ENCODE results near the gene PPCDC. TPM values are rescaled to one million over a fixed set of nuclear protein-coding genes. Genes with fewer than 3 reads are reported as not detected.

PPCDC gene
- total and polyA plus RNA-seq, 2 of the 4 experiments (the other 2 are of a cell fraction), result 13.3 to 16.3 TPM

- Histone ChIP-seq H2AK5ac (ENCODE audit: low read depth, low read length) (no peak overlapping the region), H2AK9ac (replicated peaks; ENCODE audit: low read depth, low read length, poor library complexity) (no peak overlapping the region), H3K27ac (ENCODE audit: insufficient read depth, low read length) (no peak overlapping the region), H3K4me3 (ENCODE audit: insufficient read depth, low read depth, low read length) (no peak overlapping the region), H3K27me3 (ENCODE audit: control insufficient read depth, insufficient read depth, low read length) (peaks cover 11% of the 10 kb centered on the region), H2BK120ac (ENCODE audit: low read depth, low read length) (no peak overlapping the region), H4K91ac (ENCODE audit: insufficient read depth, low read depth, low read length) (no peak overlapping the region), H3K4me2 (ENCODE audit: low read depth, low read length) (no peak overlapping the region), H3K36me3 (ENCODE audit: control insufficient read depth, insufficient read depth, low read length) (no peaks in the 10 kb centered on the region), H2BK15ac (ENCODE audit: low read depth, low read length) (no peak overlapping the region), H3K4me1 (ENCODE audit: control insufficient read depth, insufficient read depth, low read length) (peaks cover 2% of the 10 kb centered on the region; the same call in 1 of the 2 replicates), H3K18ac (ENCODE audit: low read depth, low read length) (no peak overlapping the region), H3K9ac (ENCODE audit: low read depth, low read length) (no peak overlapping the region), H3K14ac (replicated peaks; ENCODE audit: low read depth, low read length) (no peak overlapping the region), H4K5ac (ENCODE audit: low read depth, low read length) (no peak overlapping the region), H2BK5ac (ENCODE audit: low read depth, low read length, poor library complexity, severe bottlenecking) (no peak overlapping the region), H3K9me1 (ENCODE audit: insufficient read depth, low read length) (no peaks in the 10 kb centered on the region), H3K4ac (ENCODE audit: low read depth, low read length) (no peak overlapping the region), H4K20me1 (ENCODE audit: insufficient read depth, low read length) (no peaks in the 10 kb centered on the region), H4K8ac (ENCODE audit: low read depth in 2 of 2, low read length in 2 of 2) (no peak overlapping the region), H3K56ac (ENCODE audit: extremely low read depth, insufficient read depth, low read length) (no peak overlapping the region), H3K79me1 (ENCODE audit: low read depth in 1 of 2, low read length in 2 of 2) (no peaks in the 10 kb centered on the region), H3K9me3 (ENCODE audit: control insufficient read depth, insufficient read depth, low read length) (no peaks in the 10 kb centered on the region), H2AFZ (replicated peaks; ENCODE audit: low read length, poor library complexity) (no peak overlapping the region), H3K23ac (ENCODE audit: low read depth, low read length) (no peak overlapping the region), H2BK20ac (ENCODE audit: low read depth, low read length) (no peak overlapping the region)
- dilution Hi-C loops (cut with HindIII; ENCODE audit: low sequenced_read_pairs, unreplicated experiment), result no loop called here
- POLR2A ChIA-PET (ENCODE audit: unreplicated experiment), result no interaction called here
- CTCF ChIA-PET, result no interaction called here
- TF ChIP-seq CHD1 (IDR thresholded peaks at IDR 0.05; ENCODE audit: low read depth, low read length), result no peak
- TF ChIP-seq SMC3 (IDR thresholded peaks at IDR 0.05; ENCODE audit: low read depth, low read length), result no peak
- no peak for TF ChIP-seq POLR2A (IDR thresholded peaks at IDR 0.05; ENCODE audit: low read depth, low read length)
- no peak for TF ChIP-seq MXI1 (IDR thresholded peaks at IDR 0.05; ENCODE audit: borderline replicate concordance, low read depth, low read length)
- no peak for TF ChIP-seq RCOR1 (IDR thresholded peaks at IDR 0.05; ENCODE audit: insufficient replicate concordance, low read length)
- TF ChIP-seq RAD21 (IDR thresholded peaks at IDR 0.05; ENCODE audit: low read length), result no peak
- TF ChIP-seq CEBPB (IDR thresholded peaks at IDR 0.05; ENCODE audit: low read depth, low read length), result no peak
- TF ChIP-seq ELK1 (IDR thresholded peaks at IDR 0.05; ENCODE audit: borderline replicate concordance, low read depth, low read length), result no peak
- TF ChIP-seq CTCF (conservative IDR thresholded peaks at IDR 0.05; ENCODE audit: low read depth, low read length), result no peak
- no peak for TF ChIP-seq MAFK (IDR thresholded peaks at IDR 0.05; ENCODE audit: low read depth, low read length)
- TF ChIP-seq NFE2L2 (IDR thresholded peaks at IDR 0.05; ENCODE audit: low read depth, low read length), result no peak
- TF ChIP-seq FOS (IDR thresholded peaks at IDR 0.05; ENCODE audit: low read depth, low read length), result no peak
- no peak for TF ChIP-seq USF2 (IDR thresholded peaks at IDR 0.05; ENCODE audit: low read depth, low read length)
- no peak for TF ChIP-seq RFX5 (IDR thresholded peaks at IDR 0.05; ENCODE audit: low read depth, low read length)
- TF ChIP-seq BHLHE40 (IDR thresholded peaks at IDR 0.05; ENCODE audit: low read depth, low read length), result no peak
- TF ChIP-seq MAZ (IDR thresholded peaks at IDR 0.05; ENCODE audit: borderline replicate concordance, low read depth, low read length), result no peak
- in situ Hi-C loops (cut with MboI; ENCODE audit: low sequenced_read_pairs), result no loop called here
- no peak for DNase-seq
- WGBS, 2 experiments (ENCODE audit: extremely low coverage in 2 of 2, insufficient read length in 1 of 2), result 100% methylated on average over 1 of the region's 1 CpG; no CpG with 5 or more reads in 1 of the 2 experiments
- intact Hi-C loops (cut with micrococcal nuclease), result no loop called here
- no TSS peak for BruUV-seq (replicated peaks)
- ATAC-seq (ENCODE audit: low read depth), result no peak
These were observed 47.2 kb upstream of the PPCDC start for GRCh38 chr15:74976159-74976558.
